ENCODE measurements around the gene BICD2.

- TF ChIP-seq EZH2 (IDR thresholded peaks at IDR 0.05; ENCODE audit: insufficient read depth, poor library complexity, severe bottlenecking) (no peak), EZH2phosphoT487 (IDR thresholded peaks at IDR 0.05; ENCODE audit: insufficient read depth, low read depth) (no peak)
Observed at GRCh38 chr9:92716557-92716956, 48.1 kb downstream of the BICD2 start.
